IMR-90 (cell line): ENCODE results near the gene STARD3. TPM values are rescaled to one million over a fixed set of nuclear protein-coding genes. Genes with fewer than 3 reads are reported as not detected.

ENCODE experiments used
- ATAC-seq: fragments of 200-7000 bp; cut with Tn5 transposase; 2 replicates; pipeline ENCODE4 v1.9.1; 2020; ENCODE audit warnings: low read depth, mild to moderate bottlenecking, moderate library complexity
- BruUV-seq: library from RNA; stranded (reverse); fragments of 400-500 nt; replicated peaks from 2 replicates; lab custom pipeline; 2021; lab: Mats Ljungman, UMichigan
- CTCF ChIA-PET: fragments of 300-600 bp; formaldehyde crosslinking; extraction: SDS; loops from one replicate; lab custom pipeline; 2021; ENCODE audit warnings: antibody characterized with exemption; lab: Yijun Ruan, JAX
- POLR2A ChIA-PET: fragments of 300-600 bp; sonication (Branson Sonifier 250); formaldehyde crosslinking; loops from one replicate; lab custom pipeline; 2022; ENCODE audit warnings: antibody characterized with exemption; ENCODE audit not compliant: unreplicated experiment; lab: Charles Lee
- DNase-seq: peaks from one replicate; pipeline ENCODE4 v3.0.0; 2013
- H2AFZ ChIP-seq: replicated peaks from 2 replicates; pipeline ENCODE3; 2013; ENCODE audit warnings: low read length, mild to moderate bottlenecking; ENCODE audit not compliant: poor library complexity
- H2AK5ac ChIP-seq: 2 replicates; pipeline ENCODE4 v1.6.1; 2013; ENCODE audit warnings: low read depth, low read length, inconsistent platforms
- H2AK9ac ChIP-seq: replicated peaks from 2 replicates; pipeline ENCODE3; 2013; ENCODE audit warnings: mild to moderate bottlenecking, low read depth, low read length, moderate library complexity; ENCODE audit not compliant: poor library complexity
- H2BK120ac ChIP-seq: 2 replicates; pipeline ENCODE4 v1.6.1; 2013; ENCODE audit warnings: low read depth, low read length, inconsistent platforms
- H2BK15ac ChIP-seq: 3 replicates; pipeline ENCODE4 v1.6.1; 2013; ENCODE audit warnings: low read depth, low read length, inconsistent platforms
- H2BK20ac ChIP-seq: 2 replicates; pipeline ENCODE4 v1.6.1; 2013; ENCODE audit warnings: low read depth, mild to moderate bottlenecking, inconsistent platforms, low read length, moderate library complexity
- H2BK5ac ChIP-seq: 2 replicates; pipeline ENCODE4 v1.6.1; 2013; ENCODE audit warnings: mild to moderate bottlenecking, low read depth, low read length, inconsistent platforms; ENCODE audit not compliant: poor library complexity, severe bottlenecking
- H3K14ac ChIP-seq: replicated peaks from 2 replicates; pipeline ENCODE4 v1.6.1; 2013; ENCODE audit warnings: low read depth, low read length, inconsistent platforms
- H3K18ac ChIP-seq: 2 replicates; pipeline ENCODE4 v1.6.1; 2013; ENCODE audit warnings: low read depth, low read length, control low read depth
- H3K23ac ChIP-seq: 2 replicates; pipeline ENCODE4 v1.6.1; 2013; ENCODE audit warnings: low read depth, low read length, inconsistent platforms
- H3K27ac ChIP-seq: 2 replicates; pipeline ENCODE4 v1.5.1; 2013; ENCODE audit warnings: mild to moderate bottlenecking, control low read depth, low read length; ENCODE audit not compliant: insufficient read depth
- H3K27me3 ChIP-seq: 2 replicates; pipeline ENCODE4 v1.6.1; 2013; ENCODE audit warnings: low read length; ENCODE audit not compliant: control insufficient read depth, insufficient read depth
- H3K36me3 ChIP-seq: 2 replicates; pipeline ENCODE4 v1.6.1; 2013; ENCODE audit warnings: low read length, mixed read lengths; ENCODE audit not compliant: control insufficient read depth, insufficient read depth
- H3K4ac ChIP-seq: 2 replicates; pipeline ENCODE4 v1.6.1; 2013; ENCODE audit warnings: low read depth, low read length, inconsistent platforms
- H3K4me1 ChIP-seq: 2 replicates; pipeline ENCODE4 v1.6.1; 2013; ENCODE audit warnings: low read length, mixed read lengths; ENCODE audit not compliant: control insufficient read depth, insufficient read depth
- H3K4me2 ChIP-seq: 2 replicates; pipeline ENCODE4 v1.6.1; 2013; ENCODE audit warnings: low read depth, mild to moderate bottlenecking, control low read depth, low read length, moderate library complexity
- H3K4me3 ChIP-seq: 2 replicates; pipeline ENCODE4 v1.5.1; 2013; ENCODE audit warnings: low read depth, mild to moderate bottlenecking, control low read depth, low read length, moderate library complexity; ENCODE audit not compliant: insufficient read depth
- H3K56ac ChIP-seq: 2 replicates; pipeline ENCODE4 v1.6.1; 2013; ENCODE audit warnings: low read length, inconsistent platforms; ENCODE audit not compliant: insufficient read depth; ENCODE audit errors: extremely low read depth
- H3K79me1 ChIP-seq, 2 experiments: 2 replicates each; pipeline ENCODE4 v1.6.1; 2013; ENCODE audit warnings: low read length in 2 of 2, inconsistent platforms in 1 of 2, low read depth in 1 of 2
- H3K9ac ChIP-seq: 2 replicates; pipeline ENCODE4 v1.6.1; 2013; ENCODE audit warnings: low read depth, low read length, control low read depth
- H3K9me1 ChIP-seq: 2 replicates; pipeline ENCODE4 v1.6.1; 2013; ENCODE audit warnings: low read length, inconsistent platforms; ENCODE audit not compliant: insufficient read depth
- H3K9me3 ChIP-seq: 2 replicates; pipeline ENCODE4 v1.6.1; 2013; ENCODE audit warnings: low read length; ENCODE audit not compliant: control insufficient read depth, insufficient read depth
- H4K20me1 ChIP-seq: 2 replicates; pipeline ENCODE4 v1.6.1; 2013; ENCODE audit warnings: low read length, inconsistent platforms; ENCODE audit not compliant: insufficient read depth
- H4K5ac ChIP-seq: 2 replicates; pipeline ENCODE4 v1.6.1; 2013; ENCODE audit warnings: mild to moderate bottlenecking, low read depth, low read length, control low read depth
- H4K8ac ChIP-seq, 2 experiments: 2 replicates each; pipeline ENCODE4 v1.6.1; 2013; ENCODE audit warnings: low read depth in 2 of 2, low read length in 2 of 2, control low read depth in 1 of 2, inconsistent platforms in 1 of 2
- H4K91ac ChIP-seq: 2 replicates; pipeline ENCODE4 v1.6.1; 2013; ENCODE audit warnings: low read depth, low read length, inconsistent platforms; ENCODE audit not compliant: insufficient read depth
- BHLHE40 ChIP-seq: fragments of 150-350 bp; IDR thresholded peaks from 2 replicates; pipeline ENCODE4 v1.6.1; 2016; ENCODE audit warnings: mild to moderate bottlenecking, low read depth, low read length
- CEBPB ChIP-seq: IDR thresholded peaks from 2 replicates; pipeline ENCODE4 v1.6.1; 2012; ENCODE audit warnings: low read depth, low read length, improper control_type of control experiment
- CHD1 ChIP-seq: IDR thresholded peaks from 2 replicates; pipeline ENCODE4 v1.6.1; 2012; ENCODE audit warnings: low read depth, low read length, improper control_type of control experiment
- CTCF ChIP-seq: conservative IDR thresholded peaks from 2 replicates; pipeline ENCODE4 v1.5.1; 2012; ENCODE audit warnings: mild to moderate bottlenecking, low read depth, low read length, improper control_type of control experiment
- FOS ChIP-seq: fragments of 150-350 bp; IDR thresholded peaks from 2 replicates; pipeline ENCODE4 v1.6.1; 2016; ENCODE audit warnings: low read depth, low read length
- MAFK ChIP-seq: IDR thresholded peaks from 2 replicates; pipeline ENCODE4 v1.6.1; 2012; ENCODE audit warnings: low read depth, low read length, improper control_type of control experiment
- MAZ ChIP-seq: IDR thresholded peaks from 2 replicates; pipeline ENCODE4 v1.6.1; 2012; ENCODE audit warnings: low read depth, mild to moderate bottlenecking, low read length, improper control_type of control experiment, moderate library complexity, borderline replicate concordance
- MXI1 ChIP-seq: IDR thresholded peaks from 2 replicates; pipeline ENCODE4 v1.6.1; 2012; ENCODE audit warnings: low read depth, mild to moderate bottlenecking, low read length, moderate library complexity, borderline replicate concordance
- NFE2L2 ChIP-seq: fragments of 150-350 bp; IDR thresholded peaks from 2 replicates; pipeline ENCODE4 v1.6.1; 2016; ENCODE audit warnings: low read depth, mild to moderate bottlenecking, low read length
- POLR2A ChIP-seq: IDR thresholded peaks from 2 replicates; pipeline ENCODE4 v1.6.1; 2012; ENCODE audit warnings: mild to moderate bottlenecking, low read depth, low read length
- RCOR1 ChIP-seq: IDR thresholded peaks from 2 replicates; pipeline ENCODE4 v1.6.1; 2012; ENCODE audit warnings: mild to moderate bottlenecking, low read length, improper control_type of control experiment; ENCODE audit not compliant: insufficient replicate concordance
- RFX5 ChIP-seq: IDR thresholded peaks from 2 replicates; pipeline ENCODE4 v1.8.0; 2012; ENCODE audit warnings: low read depth, mild to moderate bottlenecking, low read length, moderate library complexity
- SMC3 ChIP-seq: fragments of 150-350 bp; IDR thresholded peaks from 2 replicates; pipeline ENCODE4 v1.6.1; 2016; ENCODE audit warnings: low read depth, mild to moderate bottlenecking, antibody characterized with exemption, low read length, moderate library complexity
- WGBS, 2 experiments: methylation state at CpG; one replicate each; pipeline versions ENCODE4 v1.1.5 to v1.1.7; 2013; ENCODE audit warnings: missing lambda C conversion rate in 2 of 2; ENCODE audit not compliant: insufficient read length in 1 of 2; ENCODE audit errors: extremely low coverage in 2 of 2; 5-methylcytosine and 5-hydroxymethylcytosine counted together
- dilution Hi-C: fragments of 300-500 bp; cut with HindIII; formaldehyde crosslinking; loops from one replicate; pipeline ENCODE4 v1.14.3; 2018; ENCODE audit warnings: low sequenced_read_pairs; ENCODE audit not compliant: unreplicated experiment
- in situ Hi-C: fragments of 300-500 bp; cut with MboI; formaldehyde crosslinking; loops from 3 replicates; pipeline ENCODE4 v1.14.3; 2019; ENCODE audit warnings: low sequenced_read_pairs, inconsistent platforms, mixed read lengths
- intact Hi-C: fragments of 100-400 bp; cut with micrococcal nuclease; formaldehyde crosslinking; loops from 2 replicates; pipeline ENCODE4 v1.10.0; 2022
- polyA plus RNA-seq, 3 experiments: library from polyadenylated mRNA; depleted of rRNA; stranded (reverse); fragments of >200 nt; gene quantifications; 2 replicates each; pipeline ENCODE4 v1.2.3, GENCODE V29; 2012; ENCODE audit warnings: low replicate concordance in 1 of 3
- total RNA-seq: library from RNA; depleted of rRNA; stranded (reverse); fragments of >200 nt; gene quantifications from 2 replicates; pipeline ENCODE4 v1.2.3, GENCODE V29; 2012
- TF ChIP-seq, protein P1 (sequence below): fragments of 150-350 bp; IDR thresholded peaks from 2 replicates; pipeline ENCODE4 v1.6.1; 2016; ENCODE audit warnings: low read depth, mild to moderate bottlenecking, low read length, moderate library complexity, borderline replicate concordance
- TF ChIP-seq, protein P2 (sequence below): fragments of 150-350 bp; IDR thresholded peaks from 2 replicates; pipeline ENCODE4 v1.6.1; 2017; ENCODE audit warnings: mild to moderate bottlenecking, antibody characterized with exemption, low read length, low read depth

The STARD3 gene
- total and polyA plus RNA-seq, 2 of the 4 experiments (the other 2 are of a cell fraction): 8.1 to 50.4 TPM

- Histone ChIP-seq H3K9me3 (peaks cover 5% of the 10 kb centered on the region; the same call in 1 of the 2 replicates), H3K79me1 (no peaks in the 10 kb centered on the region), H3K23ac (no peak overlapping the region), H2AK5ac (no peak overlapping the region), H4K20me1 (peaks cover 14% of the 10 kb centered on the region; the same call in 1 of the 2 replicates), H2AK9ac (no peak overlapping the region), H3K4me2 (no peak overlapping the region), H3K4me1 (no peaks in the 10 kb centered on the region; the same call in 1 of the 2 replicates), H2BK15ac (no peak overlapping the region), H3K36me3 (no peaks in the 10 kb centered on the region), H3K14ac (no peak overlapping the region), H2BK120ac (no peak overlapping the region), H3K27me3 (peaks cover 98% of the 10 kb centered on the region), H3K4me3 (no peak overlapping the region), H3K9me1 (no peaks in the 10 kb centered on the region), H4K91ac (no peak overlapping the region), H3K56ac (no peak overlapping the region), H3K18ac (no peak overlapping the region), H3K9ac (no peak overlapping the region), H2BK20ac (no peak overlapping the region), H4K5ac (no peak overlapping the region), H3K27ac (no peak overlapping the region), H2AFZ (no peak overlapping the region), H4K8ac (no peak overlapping the region), H3K4ac (no peak overlapping the region), H2BK5ac (no peak overlapping the region)
- TF ChIP-seq CHD1: no peak
- TF ChIP-seq, protein P1, sequence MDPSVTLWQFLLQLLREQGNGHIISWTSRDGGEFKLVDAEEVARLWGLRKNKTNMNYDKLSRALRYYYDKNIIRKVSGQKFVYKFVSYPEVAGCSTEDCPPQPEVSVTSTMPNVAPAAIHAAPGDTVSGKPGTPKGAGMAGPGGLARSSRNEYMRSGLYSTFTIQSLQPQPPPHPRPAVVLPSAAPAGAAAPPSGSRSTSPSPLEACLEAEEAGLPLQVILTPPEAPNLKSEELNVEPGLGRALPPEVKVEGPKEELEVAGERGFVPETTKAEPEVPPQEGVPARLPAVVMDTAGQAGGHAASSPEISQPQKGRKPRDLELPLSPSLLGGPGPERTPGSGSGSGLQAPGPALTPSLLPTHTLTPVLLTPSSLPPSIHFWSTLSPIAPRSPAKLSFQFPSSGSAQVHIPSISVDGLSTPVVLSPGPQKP: no peak
- TF ChIP-seq MAZ: no peak
- TF ChIP-seq FOS: no peak
- TF ChIP-seq CEBPB: no peak
- TF ChIP-seq RCOR1: no peak
- no peak for TF ChIP-seq NFE2L2
- TF ChIP-seq RFX5: no peak
- TF ChIP-seq BHLHE40: no peak
- TF ChIP-seq MAFK: no peak
- TF ChIP-seq MXI1: no peak
- TF ChIP-seq POLR2A: no peak
- TF ChIP-seq CTCF: no peak
- TF ChIP-seq, protein P2, sequence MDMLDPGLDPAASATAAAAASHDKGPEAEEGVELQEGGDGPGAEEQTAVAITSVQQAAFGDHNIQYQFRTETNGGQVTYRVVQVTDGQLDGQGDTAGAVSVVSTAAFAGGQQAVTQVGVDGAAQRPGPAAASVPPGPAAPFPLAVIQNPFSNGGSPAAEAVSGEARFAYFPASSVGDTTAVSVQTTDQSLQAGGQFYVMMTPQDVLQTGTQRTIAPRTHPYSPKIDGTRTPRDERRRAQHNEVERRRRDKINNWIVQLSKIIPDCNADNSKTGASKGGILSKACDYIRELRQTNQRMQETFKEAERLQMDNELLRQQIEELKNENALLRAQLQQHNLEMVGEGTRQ: no peak
- TF ChIP-seq SMC3: no peak
- dilution Hi-C loops (no loop called here), in situ Hi-C loops (no loop called here), intact Hi-C loops (no loop called here)
- POLR2A ChIA-PET: no interaction called here
- DNase-seq (no peak), ATAC-seq (no peak)
- BruUV-seq: no TSS peak
- CTCF ChIA-PET: no interaction called here
- WGBS, 2 experiments: 8% methylated on average over 4 of the region's 12 CpGs; no CpG with 5 or more reads in 1 of the 2 experiments
Observed at GRCh38 chr17:39601758-39602532, 35.0 kb upstream of the STARD3 start.
